ENCODE results near the gene MCF2L.

- TF ChIP-seq, protein P1, sequence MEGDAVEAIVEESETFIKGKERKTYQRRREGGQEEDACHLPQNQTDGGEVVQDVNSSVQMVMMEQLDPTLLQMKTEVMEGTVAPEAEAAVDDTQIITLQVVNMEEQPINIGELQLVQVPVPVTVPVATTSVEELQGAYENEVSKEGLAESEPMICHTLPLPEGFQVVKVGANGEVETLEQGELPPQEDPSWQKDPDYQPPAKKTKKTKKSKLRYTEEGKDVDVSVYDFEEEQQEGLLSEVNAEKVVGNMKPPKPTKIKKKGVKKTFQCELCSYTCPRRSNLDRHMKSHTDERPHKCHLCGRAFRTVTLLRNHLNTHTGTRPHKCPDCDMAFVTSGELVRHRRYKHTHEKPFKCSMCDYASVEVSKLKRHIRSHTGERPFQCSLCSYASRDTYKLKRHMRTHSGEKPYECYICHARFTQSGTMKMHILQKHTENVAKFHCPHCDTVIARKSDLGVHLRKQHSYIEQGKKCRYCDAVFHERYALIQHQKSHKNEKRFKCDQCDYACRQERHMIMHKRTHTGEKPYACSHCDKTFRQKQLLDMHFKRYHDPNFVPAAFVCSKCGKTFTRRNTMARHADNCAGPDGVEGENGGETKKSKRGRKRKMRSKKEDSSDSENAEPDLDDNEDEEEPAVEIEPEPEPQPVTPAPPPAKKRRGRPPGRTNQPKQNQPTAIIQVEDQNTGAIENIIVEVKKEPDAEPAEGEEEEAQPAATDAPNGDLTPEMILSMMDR (IDR thresholded peaks at IDR 0.05) = no peak
- TF ChIP-seq POLR2A (IDR thresholded peaks at IDR 0.05) = no peak
Measured at GRCh38 chr13:113110852-113111315, 141.9 kb downstream of the MCF2L start.
